Measurements from ENCODE around the gene TBC1D3B. TPM values are rescaled to one million over a fixed set of nuclear protein-coding genes. Genes with fewer than 3 reads are reported as not detected.
"Not testable (repeated sequence)": the region's sequence is repeated elsewhere in the genome, so short reads cannot be mapped to it uniquely, and the experiment has no call there.

The TBC1D3B gene
- total RNA-seq, 1 experiment from 2014 or later: 12.5 TPM

GRCh38 chr17:36194147-36194831, 17.9 kb upstream of the TBC1D3B start:
- intact Hi-C loops (cut with micrococcal nuclease; ENCODE audit: unreplicated experiment); H3K36me3 Mint-ChIP-seq (ENCODE audit: insufficient read depth, unreplicated experiment); H3K9me3 Mint-ChIP-seq (ENCODE audit: unreplicated experiment); H3K4me1 ChIP-seq; H3K27ac Mint-ChIP-seq (ENCODE audit: unreplicated experiment); POLR2A ChIA-PET; H3K4me1 Mint-ChIP-seq (ENCODE audit: low read depth, unreplicated experiment); CTCF ChIA-PET; H3K27me3 ChIP-seq (replicated peaks; ENCODE audit: control insufficient read depth, insufficient read depth, low read length); H3K36me3 ChIP-seq (ENCODE audit: control insufficient read depth, insufficient read depth, low read length); H3K4me3 ChIP-seq (ENCODE audit: low read depth, low read length); H3K4me3 Mint-ChIP-seq (ENCODE audit: unreplicated experiment); H3K9me3 ChIP-seq; DNase-seq; BruUV-seq (replicated peaks): not testable (repeated sequence)
- H3K27me3 Mint-ChIP-seq (ENCODE audit: insufficient read depth, unreplicated experiment): peaks cover 16% of the 10 kb centered on the region

GRCh38 chr17:36193216-36193775, 16.9 kb upstream of the TBC1D3B start:
- no peak for DNase-seq
- H3K4me3 ChIP-seq (ENCODE audit: low read depth, low read length): no peak overlapping the region
- H3K4me1 ChIP-seq: no peaks in the 10 kb centered on the region
- no peaks in the 10 kb centered on the region; the same call in 1 of the 2 replicates for H3K27me3 ChIP-seq (replicated peaks; ENCODE audit: control insufficient read depth, insufficient read depth, low read length)
- TF ChIP-seq CTCF (IDR thresholded peaks at IDR 0.05; ENCODE audit: insufficient read depth in 1 of 2, low read depth in 1 of 2, low read length in 1 of 2, severe bottlenecking in 1 of 2, unreplicated experiment in 1 of 2): no peak
- Mint-ChIP-seq H3K27ac (ENCODE audit: unreplicated experiment) (no peak overlapping the region), H3K4me1 (ENCODE audit: low read depth, unreplicated experiment) (no peaks in the 10 kb centered on the region), H3K9me3 (ENCODE audit: unreplicated experiment) (no peaks in the 10 kb centered on the region), H3K27me3 (ENCODE audit: insufficient read depth, unreplicated experiment) (peaks cover 18% of the 10 kb centered on the region), H3K4me3 (ENCODE audit: unreplicated experiment) (no peak overlapping the region), H3K36me3 (ENCODE audit: insufficient read depth, unreplicated experiment) (no peaks in the 10 kb centered on the region)
- intact Hi-C loops (cut with micrococcal nuclease; ENCODE audit: unreplicated experiment): no loop called here
- H3K9me3 ChIP-seq: no peaks in the 10 kb centered on the region
- no TSS peak for BruUV-seq (replicated peaks)
- ChIA-PET CTCF (no interaction called here), POLR2A (no interaction called here)
- H3K36me3 ChIP-seq (ENCODE audit: control insufficient read depth, insufficient read depth, low read length): no peaks in the 10 kb centered on the region

GRCh38 chr17:36190549-36191330, 14.3 kb upstream of the TBC1D3B start:
- BruUV-seq (replicated peaks); H3K4me1 ChIP-seq; DNase-seq; H3K27me3 ChIP-seq (replicated peaks; ENCODE audit: control insufficient read depth, insufficient read depth, low read length); POLR2A ChIA-PET; H3K9me3 Mint-ChIP-seq (ENCODE audit: unreplicated experiment); CTCF ChIA-PET; H3K9me3 ChIP-seq; H3K36me3 ChIP-seq (ENCODE audit: control insufficient read depth, insufficient read depth, low read length); H3K4me1 Mint-ChIP-seq (ENCODE audit: low read depth, unreplicated experiment); intact Hi-C loops (cut with micrococcal nuclease; ENCODE audit: unreplicated experiment); H3K27ac Mint-ChIP-seq (ENCODE audit: unreplicated experiment); H3K4me3 ChIP-seq (ENCODE audit: low read depth, low read length); H3K36me3 Mint-ChIP-seq (ENCODE audit: insufficient read depth, unreplicated experiment); H3K4me3 Mint-ChIP-seq (ENCODE audit: unreplicated experiment): not testable (repeated sequence)
- peaks cover 23% of the 10 kb centered on the region for H3K27me3 Mint-ChIP-seq (ENCODE audit: insufficient read depth, unreplicated experiment)

GRCh38 chr17:36189993-36190392, 13.6 kb upstream of the TBC1D3B start:
- H3K36me3 ChIP-seq (ENCODE audit: control insufficient read depth, insufficient read depth, low read length); H3K4me3 Mint-ChIP-seq (ENCODE audit: unreplicated experiment); H3K4me3 ChIP-seq (ENCODE audit: low read depth, low read length); DNase-seq; intact Hi-C loops (cut with micrococcal nuclease; ENCODE audit: unreplicated experiment); H3K27me3 ChIP-seq (replicated peaks; ENCODE audit: control insufficient read depth, insufficient read depth, low read length); CTCF ChIA-PET; H3K9me3 ChIP-seq; H3K9me3 Mint-ChIP-seq (ENCODE audit: unreplicated experiment); H3K4me1 ChIP-seq; H3K36me3 Mint-ChIP-seq (ENCODE audit: insufficient read depth, unreplicated experiment); POLR2A ChIA-PET; H3K4me1 Mint-ChIP-seq (ENCODE audit: low read depth, unreplicated experiment); BruUV-seq (replicated peaks); H3K27ac Mint-ChIP-seq (ENCODE audit: unreplicated experiment): not testable (repeated sequence)
- peaks cover 20% of the 10 kb centered on the region for H3K27me3 Mint-ChIP-seq (ENCODE audit: insufficient read depth, unreplicated experiment)
